Cardiac muscle cell (in vitro differentiated cells and primary cell): ENCODE results near the gene RASGRF2. TPM values are rescaled to one million over a fixed set of nuclear protein-coding genes. Genes with fewer than 3 reads are reported as not detected.
"Not testable (repeated sequence)": the region's sequence is repeated elsewhere in the genome, so short reads cannot be mapped to it uniquely, and the experiment has no call there.

Experiments
- DNase-seq, 2 donors: peaks; one replicate each; pipeline versions ENCODE4 v3.0.0 to v3.0.0-alpha.2; 2010 to 2017; ENCODE audit warnings: low read depth in 1 of 2, low spot score in 1 of 2
- H3K27ac ChIP-seq: fragments of 200-600 bp; sonication (generic); 2 replicates; pipeline ENCODE4 v1.5.1; 2016
- H3K27me3 ChIP-seq: fragments of 200-600 bp; sonication (generic); 2 replicates; pipeline ENCODE4 v1.6.0; 2016; ENCODE audit warnings: control low read depth
- H3K36me3 ChIP-seq: fragments of 200-600 bp; sonication (generic); 2 replicates; pipeline ENCODE4 v1.5.1; 2016; ENCODE audit warnings: control low read depth
- H3K4me1 ChIP-seq: fragments of 200-600 bp; sonication (generic); 2 replicates; pipeline ENCODE4 v1.8.1; 2017; ENCODE audit warnings: low read depth, mild to moderate bottlenecking, mixed run types
- H3K4me3 ChIP-seq: fragments of 200-600 bp; sonication (generic); 2 replicates; pipeline ENCODE4 v1.5.1; 2016; ENCODE audit warnings: mild to moderate bottlenecking
- H3K9me3 ChIP-seq: fragments of 200-600 bp; sonication (generic); 2 replicates; pipeline ENCODE4 v1.5.1; 2017; ENCODE audit warnings: low read depth, mild to moderate bottlenecking, control low read depth
- polyA plus RNA-seq: library from polyadenylated mRNA; unstranded; fragments of >200 nt; fragmentation: Nextera tagmentation; extraction: Ambion mirVana; gene quantifications from 2 replicates; pipeline ENCODE4 v1.2.1, GENCODE V29; 2016
- total RNA-seq: library from RNA; depleted of rRNA; stranded (reverse); fragments of >200 nt; gene quantifications from 2 replicates; pipeline ENCODE4 v1.2.3, GENCODE V29; 2016
- TF ChIP-seq, protein P1 (sequence below): IDR thresholded peaks from 2 replicates; pipeline ENCODE4 v1.5.1; 2012; ENCODE audit warnings: low read depth, mild to moderate bottlenecking, low read length

Gene RASGRF2
- total and polyA plus RNA-seq, 2 experiments from 2014 or later, result 0.06 to 0.33 TPM

DNA sequence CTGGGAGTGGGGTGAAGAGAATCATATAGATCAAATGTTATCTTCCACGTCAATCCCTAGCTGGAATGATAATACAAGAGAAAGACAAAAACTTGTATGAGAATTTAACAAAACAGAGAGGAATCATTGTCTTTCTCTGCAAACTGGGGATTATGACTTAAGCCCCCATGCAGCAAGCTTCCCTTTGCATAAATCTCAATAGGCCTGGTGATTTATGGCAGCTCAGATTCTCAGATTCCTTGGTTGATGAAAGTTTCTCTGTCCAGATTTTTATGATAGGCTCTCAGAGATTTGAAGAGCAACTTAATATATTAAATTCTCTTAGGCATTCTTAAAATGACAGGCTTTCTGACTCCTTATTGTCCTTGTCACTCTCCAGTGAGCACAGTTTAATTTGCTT is 56.0 kb downstream of the RASGRF2 start:
- no peak overlapping the region for H3K4me3 ChIP-seq
- TF ChIP-seq, protein P1, sequence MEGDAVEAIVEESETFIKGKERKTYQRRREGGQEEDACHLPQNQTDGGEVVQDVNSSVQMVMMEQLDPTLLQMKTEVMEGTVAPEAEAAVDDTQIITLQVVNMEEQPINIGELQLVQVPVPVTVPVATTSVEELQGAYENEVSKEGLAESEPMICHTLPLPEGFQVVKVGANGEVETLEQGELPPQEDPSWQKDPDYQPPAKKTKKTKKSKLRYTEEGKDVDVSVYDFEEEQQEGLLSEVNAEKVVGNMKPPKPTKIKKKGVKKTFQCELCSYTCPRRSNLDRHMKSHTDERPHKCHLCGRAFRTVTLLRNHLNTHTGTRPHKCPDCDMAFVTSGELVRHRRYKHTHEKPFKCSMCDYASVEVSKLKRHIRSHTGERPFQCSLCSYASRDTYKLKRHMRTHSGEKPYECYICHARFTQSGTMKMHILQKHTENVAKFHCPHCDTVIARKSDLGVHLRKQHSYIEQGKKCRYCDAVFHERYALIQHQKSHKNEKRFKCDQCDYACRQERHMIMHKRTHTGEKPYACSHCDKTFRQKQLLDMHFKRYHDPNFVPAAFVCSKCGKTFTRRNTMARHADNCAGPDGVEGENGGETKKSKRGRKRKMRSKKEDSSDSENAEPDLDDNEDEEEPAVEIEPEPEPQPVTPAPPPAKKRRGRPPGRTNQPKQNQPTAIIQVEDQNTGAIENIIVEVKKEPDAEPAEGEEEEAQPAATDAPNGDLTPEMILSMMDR, result no peak
- DNase-seq, result no peak
- no peak overlapping the region for H3K27ac ChIP-seq
- no peaks in the 10 kb centered on the region for H3K27me3 ChIP-seq
- no peaks in the 10 kb centered on the region for H3K4me1 ChIP-seq
- no peaks in the 10 kb centered on the region for H3K9me3 ChIP-seq
- no peaks in the 10 kb centered on the region for H3K36me3 ChIP-seq

DNA sequence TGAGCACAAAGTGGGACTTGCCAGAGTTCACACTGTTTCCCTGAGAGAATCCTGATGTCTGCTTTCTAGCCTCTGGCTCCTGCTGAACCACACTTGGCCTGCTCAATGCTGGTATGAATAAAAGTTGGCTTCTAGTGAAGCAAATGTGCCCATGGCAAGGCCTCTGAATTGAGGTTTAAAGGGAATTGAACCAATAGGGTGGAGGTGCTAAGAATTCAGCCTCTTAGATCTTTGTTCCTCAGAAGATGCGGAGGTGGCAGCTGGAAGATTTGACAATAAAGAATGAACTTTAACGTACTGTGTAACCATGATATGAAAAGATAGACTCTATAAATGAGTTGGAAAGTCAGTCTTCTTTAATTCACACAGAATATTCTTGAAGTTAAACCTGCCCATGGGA is 57.2 kb downstream of the RASGRF2 start:
- no peaks in the 10 kb centered on the region for H3K9me3 ChIP-seq
- TF ChIP-seq, protein P1, result no peak
- H3K36me3 ChIP-seq, result no peaks in the 10 kb centered on the region
- no peak for DNase-seq
- no peak overlapping the region for H3K4me3 ChIP-seq
- no peaks in the 10 kb centered on the region for H3K27me3 ChIP-seq
- H3K27ac ChIP-seq, result no peak overlapping the region
- H3K4me1 ChIP-seq, result no peaks in the 10 kb centered on the region

DNA sequence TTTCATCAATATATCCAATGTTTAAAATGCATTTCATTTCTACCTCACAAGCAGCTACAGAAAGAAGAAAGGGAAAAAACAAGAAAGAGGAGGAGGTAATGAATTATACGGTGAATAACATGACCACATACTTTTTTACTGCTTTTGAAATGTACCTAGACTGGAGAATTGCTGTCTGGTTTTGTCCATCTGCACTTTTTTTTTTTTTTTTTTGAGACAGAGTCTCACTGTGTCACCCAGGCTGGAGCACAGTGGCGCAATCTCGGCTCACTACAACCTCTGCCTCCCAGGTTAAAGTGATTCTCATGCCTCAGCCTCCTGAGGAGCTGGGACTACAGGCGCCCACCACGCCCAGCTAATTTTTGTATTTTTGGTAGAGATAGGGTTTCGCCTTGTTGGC is 58.4 kb downstream of the RASGRF2 start:
- not testable (repeated sequence) for H3K4me3 ChIP-seq, H3K9me3 ChIP-seq, DNase-seq, H3K36me3 ChIP-seq, H3K27me3 ChIP-seq, H3K27ac ChIP-seq, H3K4me1 ChIP-seq

DNA sequence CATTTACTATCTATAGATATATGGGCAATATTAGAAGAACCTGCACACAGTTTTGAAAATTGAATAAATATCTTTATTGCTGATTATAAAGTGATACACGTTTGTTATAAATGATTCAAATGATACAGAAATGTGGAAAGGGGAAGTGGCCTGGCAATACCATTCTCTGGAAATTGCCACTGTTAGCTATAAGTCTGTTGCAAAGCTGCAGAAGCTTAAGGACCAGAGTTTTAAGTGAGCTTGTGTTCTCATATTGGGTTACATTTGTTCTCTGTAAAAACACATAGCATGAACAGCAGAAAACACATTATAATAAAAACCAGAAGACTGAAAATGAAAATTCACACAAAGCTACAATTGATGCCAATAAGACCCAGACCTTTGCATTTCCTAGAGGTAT is 59.6 kb downstream of the RASGRF2 start:
- no peak overlapping the region for H3K4me3 ChIP-seq
- H3K9me3 ChIP-seq, result no peaks in the 10 kb centered on the region
- no peak overlapping the region for H3K27ac ChIP-seq
- TF ChIP-seq, protein P1, result no peak
- no peaks in the 10 kb centered on the region for H3K27me3 ChIP-seq
- H3K36me3 ChIP-seq, result no peaks in the 10 kb centered on the region
- no peaks in the 10 kb centered on the region for H3K4me1 ChIP-seq
- no peak for DNase-seq

DNA sequence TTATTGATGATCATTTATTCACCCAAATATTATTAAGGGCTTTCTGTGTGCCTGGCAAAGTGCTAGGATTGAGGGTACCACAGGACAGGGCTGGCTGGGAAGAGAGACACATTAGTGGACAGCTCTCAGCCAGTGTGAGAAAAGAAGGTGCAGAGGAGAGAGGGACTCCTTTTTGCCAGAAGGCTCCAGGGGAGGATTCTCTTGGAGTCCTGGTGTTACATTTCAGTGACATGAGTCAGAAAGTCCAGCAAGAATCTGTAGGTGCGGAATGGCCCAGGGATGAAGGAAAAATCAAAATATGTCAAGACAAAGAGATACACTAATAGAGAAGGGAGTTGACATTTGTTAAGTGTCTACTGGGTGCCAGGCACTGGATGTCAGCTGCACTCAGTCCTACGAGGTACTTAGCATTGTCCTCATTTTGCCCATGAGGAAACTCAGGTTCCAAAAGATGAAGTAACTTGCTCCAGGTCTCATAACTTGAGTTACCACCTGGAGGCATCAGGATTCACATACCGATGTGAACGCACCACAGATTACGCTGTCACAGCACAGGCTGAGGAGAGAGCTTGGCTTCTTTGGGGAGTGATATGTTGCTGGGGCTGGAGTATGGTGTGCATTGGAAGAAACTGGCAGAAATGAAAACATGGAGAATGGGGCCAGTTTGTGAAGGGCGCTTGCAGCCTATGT is 60.5 kb downstream of the RASGRF2 start:
- TF ChIP-seq, protein P1, result no peak
- Histone ChIP-seq H3K4me1 (no peaks in the 10 kb centered on the region), H3K4me3 (no peak overlapping the region)

DNA sequence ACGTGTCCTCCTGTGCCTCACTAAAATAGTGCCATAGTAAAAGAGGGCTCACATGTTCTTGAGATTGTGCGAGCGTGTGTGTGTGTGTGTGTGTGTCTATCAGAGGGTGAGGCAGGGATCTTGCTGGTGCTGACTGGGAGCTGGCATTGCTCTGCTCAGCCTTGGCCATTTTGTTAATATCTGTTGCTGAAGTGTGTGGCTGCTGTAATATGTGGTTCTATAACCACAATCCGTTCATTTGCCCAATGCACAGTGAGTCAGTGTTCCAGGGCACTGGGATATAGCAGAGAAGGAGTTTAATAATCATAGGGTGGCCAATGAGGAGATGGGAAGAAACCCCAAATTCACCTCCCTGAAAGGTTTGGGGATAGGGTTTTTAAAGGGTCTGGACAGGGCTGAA is 61.3 kb downstream of the RASGRF2 start:
- no peaks in the 10 kb centered on the region for H3K36me3 ChIP-seq
- no peaks in the 10 kb centered on the region for H3K9me3 ChIP-seq
- no peak for DNase-seq
- TF ChIP-seq, protein P1, result no peak
- no peaks in the 10 kb centered on the region for H3K27me3 ChIP-seq
- no peak overlapping the region for H3K27ac ChIP-seq
- no peak overlapping the region for H3K4me3 ChIP-seq
- H3K4me1 ChIP-seq, result no peaks in the 10 kb centered on the region

More for the DNA sequence above, 60.5 kb downstream of the RASGRF2 start:
- H3K36me3 ChIP-seq, result no peaks in the 10 kb centered on the region
- no peaks in the 10 kb centered on the region for H3K9me3 ChIP-seq
- no peaks in the 10 kb centered on the region for H3K27me3 ChIP-seq
- H3K27ac ChIP-seq, result no peak overlapping the region
- no peak for DNase-seq
